ENCODE measurements around the gene FAM180A.
A peak's percentile ranks its signal among the peaks of the same experiment; 100 is the strongest.

Gene FAM180A

GRCh38 chr7:135718219-135718618, 30.4 kb downstream of the FAM180A start:
- in situ Hi-C loops (cut with HindIII; ENCODE audit: low sequenced_read_pairs): no loop called here
- no peak overlapping the region for H3K4me3 ChIP-seq (ENCODE audit: low read depth, low read length)
- TF ChIP-seq CTCF (IDR thresholded peaks at IDR 0.05; ENCODE audit: low read depth, low read length): no peak
- DNase-seq (ENCODE audit: low read depth, low spot score): no peak

DNA sequence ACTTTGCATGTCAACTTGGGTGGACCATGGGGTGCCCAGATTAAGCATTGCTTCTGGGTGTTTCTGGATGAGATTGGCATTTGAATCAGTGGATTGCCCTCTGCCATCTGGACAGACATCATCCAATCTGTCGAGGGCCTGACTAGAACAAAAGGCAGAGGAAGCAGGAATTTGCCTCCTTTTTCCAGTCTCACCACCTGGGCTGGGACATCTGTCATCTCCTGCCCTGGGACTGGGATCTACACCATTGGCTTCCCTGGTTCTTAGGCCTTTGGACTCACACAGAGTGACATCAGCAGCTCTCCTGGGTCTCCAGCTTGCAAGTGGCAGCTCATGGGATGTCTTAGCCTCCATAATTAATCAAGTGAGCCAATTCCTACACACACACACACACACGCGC, 30.9 kb downstream of the FAM180A start:
- no peak for DNase-seq (ENCODE audit: low read depth, low spot score)
- TF ChIP-seq CTCF (IDR thresholded peaks at IDR 0.05; ENCODE audit: low read depth, low read length): no peak
- H3K4me3 ChIP-seq (ENCODE audit: low read depth, low read length): no peak overlapping the region
- in situ Hi-C loops (cut with HindIII; ENCODE audit: low sequenced_read_pairs): no loop called here

DNA sequence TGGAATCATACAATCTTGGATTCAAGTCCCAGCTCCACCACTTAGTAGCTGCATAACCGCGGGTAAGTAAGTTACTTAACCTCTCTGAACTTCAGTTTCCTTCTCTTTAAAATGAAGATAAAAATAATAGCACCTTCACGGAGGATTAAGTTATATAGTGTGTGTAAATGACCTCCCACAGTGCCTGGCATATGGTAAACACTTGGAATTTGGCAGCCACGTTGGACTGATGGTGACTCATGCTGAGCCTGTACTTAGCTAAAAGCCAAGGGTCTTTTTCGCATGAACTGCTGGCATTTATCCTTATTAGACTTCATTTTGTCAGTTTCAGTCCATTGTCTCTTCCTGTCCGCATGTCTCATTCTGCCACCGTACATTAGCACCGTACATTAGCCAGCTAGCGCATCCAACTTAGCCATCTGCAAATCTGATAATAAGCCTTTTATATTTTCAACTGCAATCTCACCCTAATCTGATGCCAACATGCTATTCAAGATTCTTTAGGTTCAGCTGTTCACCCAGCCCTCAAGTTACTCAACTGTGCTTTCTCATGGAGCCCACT, 31.9 kb downstream of the FAM180A start:
- in situ Hi-C loops (cut with HindIII; ENCODE audit: low sequenced_read_pairs): no loop called here

DNA sequence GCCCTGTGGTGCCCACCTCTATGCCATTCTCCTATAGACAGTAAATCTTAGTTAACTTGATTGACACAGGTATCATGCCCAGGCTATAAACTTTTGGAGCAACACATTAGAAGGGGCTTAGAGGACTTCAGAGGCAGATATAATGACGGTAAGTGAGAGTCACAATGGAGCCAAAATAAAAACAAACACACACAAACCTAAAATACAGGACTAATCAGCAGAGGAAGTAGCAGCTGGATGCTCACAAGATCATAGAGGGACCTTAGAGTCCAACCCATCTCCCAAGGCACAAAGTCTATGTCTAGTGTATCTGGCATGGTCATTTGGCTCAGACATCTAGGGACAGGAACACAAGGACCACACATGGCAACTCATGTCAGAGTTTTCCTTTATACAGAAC, 32.9 kb downstream of the FAM180A start:
- no peak for TF ChIP-seq CTCF (IDR thresholded peaks at IDR 0.05; ENCODE audit: low read depth, low read length)
- in situ Hi-C loops (cut with HindIII; ENCODE audit: low sequenced_read_pairs): no loop called here
- no peak overlapping the region for H3K4me3 ChIP-seq (ENCODE audit: low read depth, low read length)

More for the DNA sequence above, 31.9 kb downstream of the FAM180A start:
- peak; percentile 93 for DNase-seq (ENCODE audit: low read depth, low spot score)
- no peak overlapping the region for H3K4me3 ChIP-seq (ENCODE audit: low read depth, low read length)
- no peak for TF ChIP-seq CTCF (IDR thresholded peaks at IDR 0.05; ENCODE audit: low read depth, low read length)

GRCh38 chr7:135715055-135715522, 33.5 kb downstream of the FAM180A start:
- in situ Hi-C loops (cut with HindIII; ENCODE audit: low sequenced_read_pairs): no loop called here
- no peak for TF ChIP-seq CTCF (IDR thresholded peaks at IDR 0.05; ENCODE audit: low read depth, low read length)
- DNase-seq (ENCODE audit: low read depth, low spot score): no peak
- H3K4me3 ChIP-seq (ENCODE audit: low read depth, low read length): no peak overlapping the region

More for the DNA sequence above, 32.9 kb downstream of the FAM180A start:
- DNase-seq (ENCODE audit: low read depth, low spot score): no peak

- in situ Hi-C loops (cut with HindIII; ENCODE audit: low sequenced_read_pairs): no loop called here
- H3K4me3 ChIP-seq (ENCODE audit: low read depth, low read length): no peak overlapping the region
- no peak for TF ChIP-seq CTCF (IDR thresholded peaks at IDR 0.05; ENCODE audit: low read depth, low read length)
These were observed 34.0 kb downstream of the FAM180A start for GRCh38 chr7:135714534-135715009.

More at GRCh38 chr7:135714534-135715009, 34.0 kb downstream of the FAM180A start:
- DNase-seq (ENCODE audit: low read depth, low spot score): peak; percentile 74
